Large intestine (tissue), 3 donors: ENCODE measurements around the gene HOXC10. TPM values are rescaled to one million over a fixed set of nuclear protein-coding genes. Genes with fewer than 3 reads are reported as not detected.

Experiments used
- DNase-seq, 2 donors: peaks; one replicate each; pipeline versions ENCODE4 v3.0.0 to v3.0.0-alpha.2; 2013
- H3K27ac ChIP-seq: one replicate; pipeline ENCODE4 v1.5.1; 2013; ENCODE audit warnings: low read length
- H3K27me3 ChIP-seq: 2 replicates; pipeline ENCODE4 v1.6.1; 2013; ENCODE audit warnings: low read length; ENCODE audit not compliant: control insufficient read depth, insufficient read depth
- H3K36me3 ChIP-seq: 2 replicates; pipeline ENCODE4 v1.6.1; 2013; ENCODE audit warnings: low read length; ENCODE audit not compliant: control insufficient read depth, insufficient read depth
- H3K4me1 ChIP-seq: one replicate; pipeline ENCODE4 v1.6.1; 2013; ENCODE audit warnings: low read length; ENCODE audit not compliant: control insufficient read depth, insufficient read depth
- H3K4me3 ChIP-seq: one replicate; pipeline ENCODE4 v1.5.1; 2013; ENCODE audit warnings: low read length
- H3K9me3 ChIP-seq: one replicate; pipeline ENCODE4 v1.6.1; 2013; ENCODE audit warnings: mild to moderate bottlenecking, low read depth, low read length, moderate library complexity; ENCODE audit not compliant: control insufficient read depth
- WGBS: methylation state at CpG from one replicate; pipeline ENCODE4 v1.1.5; 2013; ENCODE audit warnings: low lambda C conversion rate; ENCODE audit not compliant: insufficient coverage; 5-methylcytosine and 5-hydroxymethylcytosine counted together
- polyA plus RNA-seq: library from polyadenylated mRNA; unstranded; fragments of 120-200 nt; gene quantifications from one replicate; pipeline ENCODE4 v1.2.1, GENCODE V29; 2013

HOXC10 gene
- polyA plus RNA-seq, 1 donor: 0.19 TPM

- H3K27me3 ChIP-seq: peaks cover 83% of the 10 kb centered on the region
- peaks cover 37% of the 10 kb centered on the region for H3K4me1 ChIP-seq
- H3K4me3 ChIP-seq: peak overlapping the region; percentile 41
- peak overlapping the region; percentile 69 for H3K27ac ChIP-seq
- WGBS: 60% methylated on average over 2 of the region's 57 CpGs
- peaks cover 10% of the 10 kb centered on the region for H3K36me3 ChIP-seq
- peaks cover 20% of the 10 kb centered on the region for H3K9me3 ChIP-seq
- no peak for DNase-seq
Observed at GRCh38 chr12:54033980-54034784, 49.2 kb downstream of the HOXC10 start.

- no peak overlapping the region for H3K27ac ChIP-seq
- H3K4me1 ChIP-seq: peaks cover 37% of the 10 kb centered on the region
- no peak for DNase-seq
- H3K36me3 ChIP-seq: peaks cover 8% of the 10 kb centered on the region
- no CpG with 5 or more reads among the region's 22 CpGs for WGBS
- H3K27me3 ChIP-seq: peaks cover 84% of the 10 kb centered on the region
- peaks cover 16% of the 10 kb centered on the region for H3K9me3 ChIP-seq
- peak overlapping the region; percentile 41 for H3K4me3 ChIP-seq
Observed at GRCh38 chr12:54034785-54035310, 49.9 kb downstream of the HOXC10 start.

- no peak for DNase-seq
- Histone ChIP-seq H3K4me3 (no peak overlapping the region), H3K27me3 (peaks cover 89% of the 10 kb centered on the region), H3K27ac (no peak overlapping the region), H3K9me3 (peaks cover 13% of the 10 kb centered on the region), H3K36me3 (peaks cover 6% of the 10 kb centered on the region), H3K4me1 (peaks cover 37% of the 10 kb centered on the region)
- no CpG with 5 or more reads among the region's 6 CpGs for WGBS
Observed at GRCh38 chr12:54035568-54036264, 50.8 kb downstream of the HOXC10 start.

GRCh38 chr12:54036620-54037359 is 51.8 kb downstream of the HOXC10 start:
- WGBS: no CpG with 5 or more reads among the region's 14 CpGs
- Histone ChIP-seq H3K27me3 (peaks cover 85% of the 10 kb centered on the region), H3K9me3 (peaks cover 8% of the 10 kb centered on the region), H3K36me3 (no peaks in the 10 kb centered on the region), H3K4me1 (peaks cover 37% of the 10 kb centered on the region), H3K27ac (no peak overlapping the region), H3K4me3 (no peak overlapping the region)
- DNase-seq: no peak

GRCh38 chr12:54037360-54038283 is 52.7 kb downstream of the HOXC10 start:
- peaks cover 87% of the 10 kb centered on the region for H3K27me3 ChIP-seq
- peaks cover 37% of the 10 kb centered on the region for H3K4me1 ChIP-seq
- peak overlapping the region; percentile 67 for H3K27ac ChIP-seq
- DNase-seq: no peak
- H3K4me3 ChIP-seq: peak overlapping the region; percentile 8
- H3K9me3 ChIP-seq: peaks cover 8% of the 10 kb centered on the region
- WGBS: 80% methylated on average over 1 of the region's 14 CpGs
- no peaks in the 10 kb centered on the region for H3K36me3 ChIP-seq

GRCh38 chr12:54038284-54038870 is 53.4 kb downstream of the HOXC10 start:
- peaks cover 6% of the 10 kb centered on the region for H3K9me3 ChIP-seq
- WGBS: no CpG with 5 or more reads among the region's 5 CpGs
- no peaks in the 10 kb centered on the region for H3K36me3 ChIP-seq
- peak overlapping the region; percentile 67 for H3K27ac ChIP-seq
- H3K4me1 ChIP-seq: peaks cover 30% of the 10 kb centered on the region
- peaks cover 84% of the 10 kb centered on the region for H3K27me3 ChIP-seq
- DNase-seq: no peak
- peak overlapping the region; percentile 8 for H3K4me3 ChIP-seq

GRCh38 chr12:54038871-54039414 is 54.0 kb downstream of the HOXC10 start:
- Histone ChIP-seq H3K4me3 (peak overlapping the region; percentile 25), H3K36me3 (no peaks in the 10 kb centered on the region), H3K27me3 (peaks cover 80% of the 10 kb centered on the region), H3K9me3 (peaks cover 5% of the 10 kb centered on the region), H3K27ac (peak overlapping the region; percentile 67), H3K4me1 (peaks cover 25% of the 10 kb centered on the region)
- DNase-seq: no peak
- no CpG with 5 or more reads among the region's 9 CpGs for WGBS

GRCh38 chr12:54039417-54040147 is 54.6 kb downstream of the HOXC10 start:
- DNase-seq: no peak
- peak overlapping the region; percentile 25 for H3K4me3 ChIP-seq
- peaks cover 2% of the 10 kb centered on the region for H3K9me3 ChIP-seq
- no peaks in the 10 kb centered on the region for H3K36me3 ChIP-seq
- 70% methylated on average over 2 of the region's 16 CpGs for WGBS
- peak overlapping the region; percentile 67 for H3K27ac ChIP-seq
- H3K27me3 ChIP-seq: peaks cover 73% of the 10 kb centered on the region
- peaks cover 19% of the 10 kb centered on the region for H3K4me1 ChIP-seq
